Measurements from ENCODE around the gene MANBA.

MANBA gene

GRCh38 chr4:102760645-102761295 is at the start of gene MANBA:
Gene MANBA (minus strand): TSS chr4:102760968. CDS start chr4:102760894, 74 bp downstream.
- TF ChIP-seq POLR2A (IDR thresholded peaks at IDR 0.05; ENCODE audit: low read depth, low read length) = peak; percentile 70
- FAIRE-seq (no peak), DNase-seq (ENCODE audit: insufficient read length, low spot score) (peak; percentile 69)

GRCh38 chr4:102809691-102810090 is 48.9 kb upstream of the MANBA start:
- no peak for TF ChIP-seq POLR2A (IDR thresholded peaks at IDR 0.05; ENCODE audit: low read depth, low read length)
- DNase-seq (ENCODE audit: insufficient read length, low spot score) (no peak), FAIRE-seq (no peak)

GRCh38 chr4:102809190-102809589 is 48.4 kb upstream of the MANBA start:
- FAIRE-seq (no peak), DNase-seq (ENCODE audit: insufficient read length, low spot score) (no peak)

GRCh38 chr4:102808009-102808408 is 47.2 kb upstream of the MANBA start:
- DNase-seq (ENCODE audit: insufficient read length, low spot score) = no peak
- FAIRE-seq = no peak
- no peak for TF ChIP-seq POLR2A (IDR thresholded peaks at IDR 0.05; ENCODE audit: low read depth, low read length)

More at GRCh38 chr4:102809190-102809589, 48.4 kb upstream of the MANBA start:
- no peak for TF ChIP-seq POLR2A (IDR thresholded peaks at IDR 0.05; ENCODE audit: low read depth, low read length)

- TF ChIP-seq POLR2A (IDR thresholded peaks at IDR 0.05; ENCODE audit: low read depth, low read length) = no peak
- DNase-seq (ENCODE audit: insufficient read length, low spot score) (no peak), FAIRE-seq (no peak)
Observed at GRCh38 chr4:102807345-102807744, 46.6 kb upstream of the MANBA start.

- no peak for FAIRE-seq
- TF ChIP-seq POLR2A (IDR thresholded peaks at IDR 0.05; ENCODE audit: low read depth, low read length) = no peak
Observed at GRCh38 chr4:102799816-102800215, 39.0 kb upstream of the MANBA start.

GRCh38 chr4:102794999-102795398 is 34.2 kb upstream of the MANBA start:
- FAIRE-seq (no peak), DNase-seq (ENCODE audit: insufficient read length, low spot score) (no peak)
- TF ChIP-seq POLR2A (IDR thresholded peaks at IDR 0.05; ENCODE audit: low read depth, low read length) = no peak

More at GRCh38 chr4:102799816-102800215, 39.0 kb upstream of the MANBA start:
- DNase-seq (ENCODE audit: insufficient read length, low spot score) = no peak

- FAIRE-seq = no peak
- TF ChIP-seq POLR2A (IDR thresholded peaks at IDR 0.05; ENCODE audit: low read depth, low read length) = no peak
Observed at GRCh38 chr4:102792361-102792936, 31.7 kb upstream of the MANBA start.

GRCh38 chr4:102791318-102791835 is 30.6 kb upstream of the MANBA start:
- FAIRE-seq (no peak), DNase-seq (ENCODE audit: insufficient read length, low spot score) (no peak)
- TF ChIP-seq POLR2A (IDR thresholded peaks at IDR 0.05; ENCODE audit: low read depth, low read length) = no peak

More at GRCh38 chr4:102792361-102792936, 31.7 kb upstream of the MANBA start:
- no peak for DNase-seq (ENCODE audit: insufficient read length, low spot score)

GRCh38 chr4:102789317-102789717 is 28.5 kb upstream of the MANBA start:
- DNase-seq (ENCODE audit: insufficient read length, low spot score) = no peak
- peak; percentile 6 for FAIRE-seq
- no peak for TF ChIP-seq POLR2A (IDR thresholded peaks at IDR 0.05; ENCODE audit: low read depth, low read length)

GRCh38 chr4:102787944-102788343 is 27.2 kb upstream of the MANBA start:
- no peak for TF ChIP-seq POLR2A (IDR thresholded peaks at IDR 0.05; ENCODE audit: low read depth, low read length)
- DNase-seq (ENCODE audit: insufficient read length, low spot score) (no peak), FAIRE-seq (no peak)

- DNase-seq (ENCODE audit: insufficient read length, low spot score) = no peak
- no peak for TF ChIP-seq POLR2A (IDR thresholded peaks at IDR 0.05; ENCODE audit: low read depth, low read length)
- no peak for FAIRE-seq
Observed at GRCh38 chr4:102787096-102787881, 26.5 kb upstream of the MANBA start.

- FAIRE-seq = no peak
- no peak for TF ChIP-seq POLR2A (IDR thresholded peaks at IDR 0.05; ENCODE audit: low read depth, low read length)
- DNase-seq (ENCODE audit: insufficient read length, low spot score) = no peak
Observed at GRCh38 chr4:102786279-102786678, 25.5 kb upstream of the MANBA start.

GRCh38 chr4:102783006-102783405 is 22.2 kb upstream of the MANBA start:
- no peak for FAIRE-seq
- no peak for TF ChIP-seq POLR2A (IDR thresholded peaks at IDR 0.05; ENCODE audit: low read depth, low read length)
- DNase-seq (ENCODE audit: insufficient read length, low spot score) = no peak

Measured in H54 (cell line).